GM23338 (cell line): Measurements from ENCODE around the gene LEFTY1. TPM values are rescaled to one million over a fixed set of nuclear protein-coding genes. Genes with fewer than 3 reads are reported as not detected.

ENCODE experiments used
- ATAC-seq: fragments of 200-7000 bp; cut with Tn5 transposase; 3 replicates; pipeline ENCODE4 v1.9.1; 2020
- DNase-seq: peaks from one replicate; pipeline ENCODE4 v3.0.0-alpha.2; 2015; ENCODE audit warnings: low spot score
- H2AFZ ChIP-seq: fragments of 200-600 bp; sonication (generic); 2 replicates; pipeline ENCODE4 v1.8.0; 2016; ENCODE audit warnings: antibody characterized with exemption, mild to moderate bottlenecking, moderate library complexity
- H3F3A ChIP-seq: fragments of 200-600 bp; sonication (generic); replicated peaks from 2 replicates; pipeline ENCODE4 v1.8.0; 2017; ENCODE audit warnings: antibody characterized with exemption, mixed run types, low read depth
- H3K27ac ChIP-seq: fragments of 200-600 bp; sonication (generic); 2 replicates; pipeline ENCODE4 v1.6.1; 2016; ENCODE audit warnings: low read depth
- H3K27me3 ChIP-seq: fragments of 200-600 bp; sonication (generic); 2 replicates; pipeline ENCODE4 v1.8.0; 2016; ENCODE audit warnings: mild to moderate bottlenecking, mixed run types, moderate library complexity; ENCODE audit not compliant: insufficient read depth
- H3K36me3 ChIP-seq: fragments of 200-600 bp; sonication (generic); 2 replicates; pipeline ENCODE4 v1.8.0; 2016; ENCODE audit warnings: mild to moderate bottlenecking; ENCODE audit not compliant: insufficient read depth
- H3K4me1 ChIP-seq: fragments of 200-600 bp; sonication (generic); 2 replicates; pipeline ENCODE4 v1.8.0; 2016; ENCODE audit warnings: mild to moderate bottlenecking, moderate library complexity; ENCODE audit not compliant: insufficient read depth
- H3K4me2 ChIP-seq: fragments of 200-600 bp; sonication (generic); 2 replicates; pipeline ENCODE4 v1.7.1; 2017; ENCODE audit warnings: mixed run types
- H3K4me3 ChIP-seq: fragments of 200-600 bp; sonication (generic); 2 replicates; pipeline ENCODE4 v1.6.1; 2016; ENCODE audit warnings: mixed run types
- H3K79me2 ChIP-seq: fragments of 200-600 bp; sonication (generic); replicated peaks from 2 replicates; pipeline ENCODE4 v1.8.0; 2017; ENCODE audit warnings: mild to moderate bottlenecking; ENCODE audit not compliant: insufficient read depth
- H3K9me2 ChIP-seq: fragments of 200-600 bp; sonication (generic); 2 replicates; pipeline ENCODE4 v1.8.0; 2017; ENCODE audit not compliant: insufficient read depth
- H4K20me1 ChIP-seq: fragments of 200-600 bp; sonication (generic); replicated peaks from 2 replicates; pipeline ENCODE4 v1.8.0; 2017; ENCODE audit warnings: mild to moderate bottlenecking; ENCODE audit not compliant: insufficient read depth
- H3K27ac Mint-ChIP-seq: 2 replicates; pipeline ENCODE4 v1.8.0; 2020; ENCODE audit warnings: inconsistent platforms, mild to moderate bottlenecking, moderate library complexity, mixed read lengths
- H3K27me3 Mint-ChIP-seq: 3 replicates; pipeline ENCODE4 v1.8.0; 2022; ENCODE audit warnings: low read depth, mild to moderate bottlenecking, moderate library complexity, mixed read lengths, inconsistent platforms; ENCODE audit not compliant: insufficient read depth, poor library complexity
- H3K36me3 Mint-ChIP-seq: 3 replicates; pipeline ENCODE4 v1.8.0; 2021; ENCODE audit warnings: low read depth, mild to moderate bottlenecking, inconsistent platforms, moderate library complexity, mixed read lengths
- H3K4me1 Mint-ChIP-seq: 3 replicates; pipeline ENCODE4 v1.8.0; 2020; ENCODE audit warnings: mild to moderate bottlenecking, inconsistent platforms, mixed read lengths
- H3K4me3 Mint-ChIP-seq: 3 replicates; pipeline ENCODE4 v1.8.0; 2021; ENCODE audit warnings: moderate library complexity, mild to moderate bottlenecking, inconsistent platforms, mixed read lengths
- H3K9me3 Mint-ChIP-seq: 3 replicates; pipeline ENCODE4 v1.8.0; 2020; ENCODE audit warnings: moderate library complexity, mild to moderate bottlenecking, inconsistent platforms, mixed read lengths
- CREB1 ChIP-seq: fragments of 250-450 bp; sonication (Bioruptor Pico); IDR thresholded peaks from 2 replicates; pipeline ENCODE4 v1.5.0; 2020; ENCODE audit warnings: low read depth, mild to moderate bottlenecking, moderate library complexity
- EZH2 ChIP-seq: fragments of 200-600 bp; sonication (generic); IDR thresholded peaks from one replicate; pipeline ENCODE4 v1.8.0; 2017; ENCODE audit warnings: antibody characterized with exemption, mild to moderate bottlenecking, low read depth; ENCODE audit not compliant: unreplicated experiment
- EZH2phosphoT487 ChIP-seq: fragments of 200-600 bp; sonication (generic); IDR thresholded peaks from one replicate; pipeline ENCODE4 v1.8.1; 2018; ENCODE audit warnings: antibody characterized with exemption; ENCODE audit not compliant: unreplicated experiment
- POLR2AphosphoS5 ChIP-seq: IDR thresholded peaks from 2 replicates; pipeline ENCODE4 v1.6.1; 2016; ENCODE audit warnings: antibody characterized with exemption, low read depth
- ZNF114 ChIP-seq: fragments of 250-450 bp; sonication (Bioruptor Pico); IDR thresholded peaks from 2 replicates; pipeline ENCODE4 v1.5.0; 2020; ENCODE audit warnings: mild to moderate bottlenecking, moderate library complexity
- ZNF331 ChIP-seq: fragments of 250-450 bp; sonication (Bioruptor Pico); IDR thresholded peaks from 2 replicates; pipeline ENCODE4 v1.5.0; 2020; ENCODE audit warnings: low read depth, mild to moderate bottlenecking, moderate library complexity
- polyA plus RNA-seq: library from polyadenylated mRNA; unstranded; fragments of >200 nt; fragmentation: Nextera tagmentation; extraction: Ambion mirVana; gene quantifications from 2 replicates; pipeline ENCODE4 v1.2.1, GENCODE V29; 2016
- total RNA-seq: library from RNA; depleted of rRNA; stranded (reverse); fragments of >200 nt; shearing (Covaris generic); gene quantifications from 2 replicates; pipeline ENCODE4 v1.2.3, GENCODE V29; 2014
- TF ChIP-seq, protein P1 (sequence below): fragments of 250-450 bp; sonication (Bioruptor Pico); IDR thresholded peaks from 2 replicates; pipeline ENCODE4 v1.5.0; 2020; ENCODE audit warnings: mild to moderate bottlenecking, moderate library complexity

The LEFTY1 gene
- total and polyA plus RNA-seq, 2 experiments from 2014 or later: 27.5 to 65.4 TPM

DNA sequence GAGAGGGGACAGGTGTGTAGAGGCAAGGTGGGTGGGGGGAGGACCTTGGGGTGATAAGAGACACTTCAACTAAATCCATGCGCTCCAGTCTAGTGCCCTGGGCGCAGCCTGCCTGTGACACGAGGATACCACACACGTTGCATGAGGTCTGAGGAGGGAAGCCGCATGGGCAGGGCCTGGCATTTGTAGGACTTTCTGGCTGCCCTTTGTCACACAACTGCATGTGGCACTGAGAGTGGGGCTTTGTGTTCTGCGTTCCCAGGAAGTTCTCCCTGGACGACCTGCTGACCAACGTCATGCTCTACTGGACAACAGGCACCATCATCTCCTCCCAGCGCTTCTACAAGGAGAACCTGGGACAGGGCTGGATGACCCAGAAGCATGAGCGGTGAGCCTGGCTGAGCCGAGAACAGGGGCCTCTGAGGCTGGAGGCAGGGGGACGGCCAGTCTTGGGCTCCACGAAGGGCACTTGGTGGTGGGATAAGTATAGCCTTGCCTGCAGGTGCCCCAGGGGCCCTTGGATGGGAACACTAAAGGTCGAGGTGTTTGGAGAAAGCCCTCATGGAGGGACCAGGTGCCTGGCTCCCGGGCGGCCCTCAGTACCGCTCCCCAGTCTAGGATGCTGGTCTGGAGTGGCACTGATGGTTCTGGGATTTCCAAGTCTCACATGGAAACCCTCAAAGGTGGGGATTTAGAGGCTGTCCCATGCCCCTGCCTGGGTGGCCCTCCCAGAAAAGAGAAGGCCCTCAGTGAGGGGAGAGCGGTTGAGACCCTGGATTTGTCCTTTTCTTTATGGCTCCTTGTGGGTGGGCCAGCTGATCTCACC is 44.5 kb downstream of the LEFTY1 start (continued):
- TF ChIP-seq EZH2: no peak
- TF ChIP-seq, protein P1, sequence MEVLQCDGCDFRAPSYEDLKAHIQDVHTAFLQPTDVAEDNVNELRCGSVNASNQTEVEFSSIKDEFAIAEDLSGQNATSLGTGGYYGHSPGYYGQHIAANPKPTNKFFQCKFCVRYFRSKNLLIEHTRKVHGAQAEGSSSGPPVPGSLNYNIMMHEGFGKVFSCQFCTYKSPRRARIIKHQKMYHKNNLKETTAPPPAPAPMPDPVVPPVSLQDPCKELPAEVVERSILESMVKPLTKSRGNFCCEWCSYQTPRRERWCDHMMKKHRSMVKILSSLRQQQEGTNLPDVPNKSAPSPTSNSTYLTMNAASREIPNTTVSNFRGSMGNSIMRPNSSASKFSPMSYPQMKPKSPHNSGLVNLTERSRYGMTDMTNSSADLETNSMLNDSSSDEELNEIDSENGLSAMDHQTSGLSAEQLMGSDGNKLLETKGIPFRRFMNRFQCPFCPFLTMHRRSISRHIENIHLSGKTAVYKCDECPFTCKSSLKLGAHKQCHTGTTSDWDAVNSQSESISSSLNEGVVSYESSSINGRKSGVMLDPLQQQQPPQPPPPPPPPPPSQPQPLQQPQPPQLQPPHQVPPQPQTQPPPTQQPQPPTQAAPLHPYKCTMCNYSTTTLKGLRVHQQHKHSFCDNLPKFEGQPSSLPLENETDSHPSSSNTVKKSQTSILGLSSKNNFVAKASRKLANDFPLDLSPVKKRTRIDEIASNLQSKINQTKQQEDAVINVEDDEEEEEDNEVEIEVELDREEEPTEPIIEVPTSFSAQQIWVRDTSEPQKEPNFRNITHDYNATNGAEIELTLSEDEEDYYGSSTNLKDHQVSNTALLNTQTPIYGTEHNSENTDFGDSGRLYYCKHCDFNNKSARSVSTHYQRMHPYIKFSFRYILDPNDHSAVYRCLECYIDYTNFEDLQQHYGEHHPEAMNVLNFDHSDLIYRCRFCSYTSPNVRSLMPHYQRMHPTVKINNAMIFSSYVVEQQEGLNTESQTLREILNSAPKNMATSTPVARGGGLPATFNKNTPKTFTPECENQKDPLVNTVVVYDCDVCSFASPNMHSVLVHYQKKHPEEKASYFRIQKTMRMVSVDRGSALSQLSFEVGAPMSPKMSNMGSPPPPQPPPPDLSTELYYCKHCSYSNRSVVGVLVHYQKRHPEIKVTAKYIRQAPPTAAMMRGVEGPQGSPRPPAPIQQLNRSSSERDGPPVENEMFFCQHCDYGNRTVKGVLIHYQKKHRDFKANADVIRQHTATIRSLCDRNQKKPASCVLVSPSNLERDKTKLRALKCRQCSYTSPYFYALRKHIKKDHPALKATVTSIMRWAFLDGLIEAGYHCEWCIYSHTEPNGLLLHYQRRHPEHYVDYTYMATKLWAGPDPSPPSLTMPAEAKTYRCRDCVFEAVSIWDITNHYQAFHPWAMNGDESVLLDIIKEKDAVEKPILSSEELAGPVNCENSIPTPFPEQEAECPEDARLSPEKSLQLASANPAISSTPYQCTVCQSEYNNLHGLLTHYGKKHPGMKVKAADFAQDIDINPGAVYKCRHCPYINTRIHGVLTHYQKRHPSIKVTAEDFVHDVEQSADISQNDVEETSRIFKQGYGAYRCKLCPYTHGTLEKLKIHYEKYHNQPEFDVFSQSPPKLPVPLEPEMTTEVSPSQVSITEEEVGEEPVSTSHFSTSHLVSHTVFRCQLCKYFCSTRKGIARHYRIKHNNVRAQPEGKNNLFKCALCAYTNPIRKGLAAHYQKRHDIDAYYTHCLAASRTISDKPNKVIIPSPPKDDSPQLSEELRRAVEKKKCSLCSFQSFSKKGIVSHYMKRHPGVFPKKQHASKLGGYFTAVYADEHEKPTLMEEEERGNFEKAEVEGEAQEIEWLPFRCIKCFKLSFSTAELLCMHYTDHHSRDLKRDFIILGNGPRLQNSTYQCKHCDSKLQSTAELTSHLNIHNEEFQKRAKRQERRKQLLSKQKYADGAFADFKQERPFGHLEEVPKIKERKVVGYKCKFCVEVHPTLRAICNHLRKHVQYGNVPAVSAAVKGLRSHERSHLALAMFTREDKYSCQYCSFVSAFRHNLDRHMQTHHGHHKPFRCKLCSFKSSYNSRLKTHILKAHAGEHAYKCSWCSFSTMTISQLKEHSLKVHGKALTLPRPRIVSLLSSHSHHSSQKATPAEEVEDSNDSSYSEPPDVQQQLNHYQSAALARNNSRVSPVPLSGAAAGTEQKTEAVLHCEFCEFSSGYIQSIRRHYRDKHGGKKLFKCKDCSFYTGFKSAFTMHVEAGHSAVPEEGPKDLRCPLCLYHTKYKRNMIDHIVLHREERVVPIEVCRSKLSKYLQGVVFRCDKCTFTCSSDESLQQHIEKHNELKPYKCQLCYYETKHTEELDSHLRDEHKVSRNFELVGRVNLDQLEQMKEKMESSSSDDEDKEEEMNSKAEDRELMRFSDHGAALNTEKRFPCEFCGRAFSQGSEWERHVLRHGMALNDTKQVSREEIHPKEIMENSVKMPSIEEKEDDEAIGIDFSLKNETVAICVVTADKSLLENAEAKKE (CRISPR knock-in tag): no peak

DNA sequence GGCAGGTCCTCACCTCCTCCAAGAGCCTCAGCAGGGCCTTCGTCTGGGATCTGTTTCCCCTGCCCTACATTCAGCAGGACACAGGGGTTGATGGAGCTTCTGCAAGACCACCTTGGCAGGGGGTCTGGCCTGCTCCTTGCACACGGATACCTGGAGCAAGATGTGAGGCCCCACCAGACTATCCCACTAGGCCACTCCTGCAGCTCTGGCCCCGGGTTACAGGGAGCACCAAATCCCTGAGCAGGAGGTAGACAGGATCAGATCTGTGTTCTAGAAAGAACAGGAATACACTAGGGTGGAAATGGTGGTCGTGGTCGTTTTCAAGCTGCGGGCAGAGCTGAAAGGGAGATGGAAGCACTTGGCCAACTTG is 45.5 kb downstream of the LEFTY1 start:
- Histone ChIP-seq H3F3A (peaks cover 45% of the 10 kb centered on the region), H3K79me2 (no peaks in the 10 kb centered on the region), H3K27me3 (no peaks in the 10 kb centered on the region), H3K4me1 (peaks cover 8% of the 10 kb centered on the region), H3K9me2 (no peaks in the 10 kb centered on the region), H3K4me3 (no peak overlapping the region), H3K27ac (no peak overlapping the region; the same call in 1 of the 2 replicates), H4K20me1 (no peaks in the 10 kb centered on the region; the same call in 1 of the 2 replicates), H2AFZ (no peak overlapping the region), H3K4me2 (no peak overlapping the region), H3K36me3 (no peaks in the 10 kb centered on the region; the same call in 1 of the 2 replicates)
- TF ChIP-seq POLR2AphosphoS5 (peak; percentile 15; the same call in 1 of the 2 replicates), ZNF331 (CRISPR knock-in tag) (no peak), CREB1 (CRISPR knock-in tag) (no peak), ZNF114 (CRISPR knock-in tag) (no peak), EZH2phosphoT487 (no peak)
- TF ChIP-seq, protein P1 (CRISPR knock-in tag): no peak
- DNase-seq (no peak), ATAC-seq (no peak)
- peaks cover 46% of the 10 kb centered on the region for H3K36me3 Mint-ChIP-seq
- H3K27me3 Mint-ChIP-seq: peaks cover 10% of the 10 kb centered on the region
- H3K9me3 Mint-ChIP-seq: no peaks in the 10 kb centered on the region; the same call in 1 of the 3 replicates
- no peak overlapping the region for H3K4me3 Mint-ChIP-seq
- H3K4me1 Mint-ChIP-seq: peaks cover 16% of the 10 kb centered on the region
- H3K27ac Mint-ChIP-seq: no peak overlapping the region
